ENCODE results near the gene RBFOX2.

DNA sequence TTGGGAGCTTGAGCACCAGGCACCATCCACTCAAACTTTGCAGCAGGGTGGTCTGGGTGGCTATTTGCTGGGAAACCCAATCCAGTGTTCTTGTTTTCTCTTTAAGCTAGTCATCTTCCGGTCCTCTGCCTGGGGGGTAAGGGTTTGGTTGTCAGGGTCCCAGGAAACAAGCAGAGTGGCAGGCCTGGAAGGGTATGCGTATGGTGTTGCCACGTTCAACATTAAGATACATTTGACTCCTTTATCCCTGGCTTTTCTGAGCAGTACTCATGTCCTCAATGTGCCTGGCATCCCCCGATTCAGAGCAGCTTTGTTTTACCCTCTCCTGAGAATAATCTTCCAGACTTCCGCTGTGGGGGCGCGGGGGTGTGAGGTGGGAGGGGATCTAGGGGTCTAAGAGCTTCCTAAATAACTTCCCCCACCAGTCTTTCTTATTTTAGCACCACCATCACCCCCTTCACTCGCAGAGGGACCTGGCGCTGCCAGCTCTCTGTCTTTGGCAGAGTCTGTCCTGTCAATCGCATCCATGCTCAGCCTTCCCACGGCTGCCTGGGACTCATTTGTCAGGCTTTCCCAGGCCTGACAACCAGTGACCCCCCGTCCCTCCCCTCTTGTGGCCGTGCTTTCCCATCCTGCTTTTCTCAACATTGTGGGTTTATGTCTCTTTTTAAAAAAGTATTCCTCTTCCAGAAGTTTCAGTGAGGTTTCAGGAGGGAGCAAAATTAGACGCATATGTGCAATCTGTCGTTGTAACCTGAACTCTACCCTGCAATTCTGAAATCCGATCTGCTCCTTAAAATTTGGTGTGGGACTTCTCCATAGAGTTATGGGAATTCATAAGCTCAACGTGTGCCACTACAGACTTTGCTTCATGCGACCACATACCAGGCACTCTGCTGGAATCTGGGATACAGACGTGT lies 27.0 kb upstream of the RBFOX2 start:
- TF ChIP-seq, protein P1, sequence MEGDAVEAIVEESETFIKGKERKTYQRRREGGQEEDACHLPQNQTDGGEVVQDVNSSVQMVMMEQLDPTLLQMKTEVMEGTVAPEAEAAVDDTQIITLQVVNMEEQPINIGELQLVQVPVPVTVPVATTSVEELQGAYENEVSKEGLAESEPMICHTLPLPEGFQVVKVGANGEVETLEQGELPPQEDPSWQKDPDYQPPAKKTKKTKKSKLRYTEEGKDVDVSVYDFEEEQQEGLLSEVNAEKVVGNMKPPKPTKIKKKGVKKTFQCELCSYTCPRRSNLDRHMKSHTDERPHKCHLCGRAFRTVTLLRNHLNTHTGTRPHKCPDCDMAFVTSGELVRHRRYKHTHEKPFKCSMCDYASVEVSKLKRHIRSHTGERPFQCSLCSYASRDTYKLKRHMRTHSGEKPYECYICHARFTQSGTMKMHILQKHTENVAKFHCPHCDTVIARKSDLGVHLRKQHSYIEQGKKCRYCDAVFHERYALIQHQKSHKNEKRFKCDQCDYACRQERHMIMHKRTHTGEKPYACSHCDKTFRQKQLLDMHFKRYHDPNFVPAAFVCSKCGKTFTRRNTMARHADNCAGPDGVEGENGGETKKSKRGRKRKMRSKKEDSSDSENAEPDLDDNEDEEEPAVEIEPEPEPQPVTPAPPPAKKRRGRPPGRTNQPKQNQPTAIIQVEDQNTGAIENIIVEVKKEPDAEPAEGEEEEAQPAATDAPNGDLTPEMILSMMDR (conservative IDR thresholded peaks at IDR 0.05 in 1 of 2, IDR thresholded peaks at IDR 0.05 in 1 of 2; ENCODE audit: extremely low read depth in 1 of 2, insufficient read depth in 1 of 2, low read depth in 1 of 2, low read length in 2 of 2), result no peak
- no peak for TF ChIP-seq EZH2 (IDR thresholded peaks at IDR 0.05; ENCODE audit: borderline replicate concordance, low read length)
